ENCODE results near the gene DNASE1L3.

DNA sequence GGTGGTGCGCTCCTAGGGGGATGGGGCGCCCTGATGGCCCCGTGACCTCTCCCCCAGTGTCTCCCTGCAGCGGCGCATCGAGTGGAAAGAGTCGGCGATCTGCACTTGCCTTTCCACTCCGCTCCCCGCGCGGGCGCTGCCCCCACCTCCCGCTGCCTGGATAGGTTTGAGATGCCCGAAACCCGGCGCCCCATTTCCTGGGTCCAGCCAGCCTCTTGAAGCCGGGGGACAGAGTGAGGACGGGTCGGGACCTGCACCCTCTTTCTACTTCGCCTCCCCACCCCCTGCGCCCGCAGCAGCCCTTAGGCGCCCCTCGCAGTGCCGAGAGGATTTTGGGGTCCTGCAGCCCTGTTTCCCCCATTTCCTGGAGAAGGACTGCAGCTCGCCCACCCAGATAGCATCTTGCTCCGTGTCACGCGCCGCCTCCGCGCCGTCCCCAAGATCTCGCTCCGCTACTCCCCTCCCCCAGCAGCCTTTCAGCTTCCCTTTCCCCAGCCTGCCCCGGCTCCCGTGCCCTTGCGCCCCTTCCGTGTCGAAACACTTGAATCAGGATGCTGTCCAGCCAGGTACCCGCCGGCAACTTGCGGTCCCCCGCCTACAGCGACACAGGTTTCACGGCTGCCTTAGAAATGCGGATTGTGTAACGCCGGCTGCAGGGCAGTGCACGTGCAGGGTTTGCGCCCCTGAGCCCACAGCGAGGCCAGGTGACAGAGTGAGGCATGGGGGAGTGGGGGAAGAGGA is 27.3 kb upstream of the DNASE1L3 start:
- no peak for TF ChIP-seq CTCF (IDR thresholded peaks at IDR 0.05)
- no peak for TF ChIP-seq POLR2A (IDR thresholded peaks at IDR 0.05)

Measured in prostate gland (tissue), 2 donors.